GM19351 (cell line): ENCODE data around the gene EPHA1.
"Not testable (repeated sequence)": the region's sequence is repeated elsewhere in the genome, so short reads cannot be mapped to it uniquely, and the experiment has no call there.

ENCODE experiments used
- ATAC-seq: cut with Tn5 transposase; IDR thresholded peaks from one replicate; pipeline ENCODE4 v1.9.1; 2021; ENCODE audit warnings: mild to moderate bottlenecking, moderate library complexity; ENCODE audit not compliant: unreplicated experiment

The EPHA1 gene

DNA sequence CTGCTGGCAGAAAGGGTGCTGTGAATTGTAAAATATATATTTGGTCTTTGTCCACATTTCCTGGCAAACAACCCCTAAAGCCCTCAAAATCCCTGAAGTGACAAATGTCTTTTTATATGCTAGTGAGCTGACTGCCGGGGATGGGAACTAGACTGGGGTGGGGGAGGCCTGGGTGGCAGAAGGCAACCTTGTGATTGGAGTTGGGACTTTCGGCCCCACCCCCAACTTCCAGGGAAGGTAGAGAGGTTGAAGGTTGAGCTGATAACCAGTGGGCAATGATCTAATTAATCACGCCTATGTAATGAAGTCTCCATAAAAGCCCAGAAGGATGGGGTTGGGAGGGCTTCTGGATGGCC is 2.7 kb downstream of the EPHA1 start:
- no peak for ATAC-seq

DNA sequence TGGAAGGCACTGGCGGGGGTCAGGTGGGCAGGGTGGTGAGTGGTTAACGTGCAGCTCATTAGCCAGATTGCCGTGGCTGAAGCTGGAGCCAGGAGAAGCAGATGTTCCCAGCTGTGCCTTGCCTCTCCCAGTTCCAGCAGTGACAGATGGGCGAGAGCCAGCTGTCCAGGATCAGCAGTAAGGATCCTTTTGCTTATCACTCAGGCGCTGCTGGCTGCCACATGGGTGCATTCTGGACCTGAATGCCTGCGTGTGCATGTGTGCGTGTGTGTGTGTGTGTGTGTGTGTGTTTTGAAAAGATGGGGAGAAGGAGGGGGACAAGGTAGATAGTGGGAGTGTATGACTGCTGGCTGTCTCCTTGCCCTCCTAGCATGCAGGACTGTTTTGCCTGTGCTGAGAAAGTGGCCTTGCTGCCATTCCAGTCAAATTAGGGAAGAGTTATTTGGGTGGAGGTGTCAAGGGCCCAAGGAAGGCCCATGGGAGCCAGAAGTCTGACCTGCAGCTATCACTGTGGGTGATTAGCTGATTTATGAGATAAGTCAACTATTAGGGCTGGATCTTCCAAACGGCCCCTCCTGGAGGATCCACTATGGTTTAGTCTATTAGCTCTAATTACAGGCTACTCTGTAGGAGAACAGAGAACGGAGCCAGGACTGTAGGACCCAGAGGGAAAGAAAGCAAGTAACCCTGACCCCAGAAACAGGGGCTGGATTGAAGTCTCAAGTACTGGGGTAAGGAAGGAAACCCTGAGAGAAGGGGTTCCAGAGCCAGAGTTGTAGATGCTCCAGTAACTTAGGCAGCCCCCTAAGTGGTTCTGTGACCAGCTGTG is 3.3 kb downstream of the EPHA1 start:
- ATAC-seq, result no peak

DNA sequence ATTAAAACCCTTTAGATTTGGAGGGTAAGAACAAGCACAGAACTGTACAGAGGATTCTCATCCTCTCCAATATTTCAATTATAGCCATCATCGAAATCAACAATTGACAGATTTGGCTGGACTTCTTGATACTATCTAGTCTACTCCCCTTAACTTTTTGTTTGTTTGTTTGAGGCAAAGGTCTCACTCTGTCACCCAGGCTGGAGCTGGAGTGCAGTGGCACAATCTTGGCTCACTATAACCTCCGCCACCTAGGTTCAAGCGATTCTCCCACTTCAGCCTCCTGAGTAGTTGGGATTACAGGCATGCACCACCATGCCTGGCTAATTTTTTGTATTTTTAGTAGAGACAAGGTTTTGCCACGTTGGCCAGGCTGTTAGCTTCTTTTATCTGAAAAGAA is 6.4 kb downstream of the EPHA1 start:
- not testable (repeated sequence) for ATAC-seq

DNA sequence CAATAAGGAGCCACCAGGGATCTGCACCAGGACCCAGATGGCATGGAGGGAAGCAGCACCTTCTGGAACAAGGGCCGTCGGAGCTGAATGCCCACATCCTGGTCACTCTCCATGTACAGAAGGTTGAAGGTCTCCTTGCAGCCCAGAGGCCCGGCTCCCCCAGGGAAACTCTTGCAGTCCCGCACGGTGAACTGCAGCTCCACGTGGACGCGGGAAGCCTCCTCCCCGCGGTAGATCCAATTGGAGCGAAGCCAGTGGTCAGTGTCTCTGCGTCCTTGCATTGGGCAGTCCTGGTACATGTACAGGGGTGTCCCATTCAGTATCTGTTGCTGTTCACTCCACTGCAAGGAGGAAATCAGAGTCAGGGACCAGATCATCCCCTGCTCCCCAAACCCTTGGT is 7.4 kb downstream of the EPHA1 start:
- no peak for ATAC-seq

DNA sequence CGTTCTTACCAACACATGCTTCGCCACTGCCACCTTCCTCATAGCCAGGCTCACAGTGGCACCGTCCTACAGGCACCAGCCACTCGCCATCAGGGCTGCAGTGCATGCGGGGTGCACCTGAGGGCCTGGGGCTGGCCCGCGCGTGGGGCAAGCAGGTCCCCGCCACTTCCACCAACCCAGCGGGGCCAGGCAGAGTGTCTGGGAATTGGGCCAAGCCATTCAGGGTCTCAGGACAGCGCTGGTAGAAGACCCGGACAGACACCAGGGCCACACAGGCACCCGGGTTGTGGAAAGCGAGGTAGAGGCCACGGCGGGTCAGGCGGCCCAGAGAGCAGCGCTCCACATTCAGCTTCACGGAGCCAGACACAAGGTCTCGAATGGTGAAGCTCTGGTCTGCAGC is 9.0 kb downstream of the EPHA1 start:
- ATAC-seq, result no peak

DNA sequence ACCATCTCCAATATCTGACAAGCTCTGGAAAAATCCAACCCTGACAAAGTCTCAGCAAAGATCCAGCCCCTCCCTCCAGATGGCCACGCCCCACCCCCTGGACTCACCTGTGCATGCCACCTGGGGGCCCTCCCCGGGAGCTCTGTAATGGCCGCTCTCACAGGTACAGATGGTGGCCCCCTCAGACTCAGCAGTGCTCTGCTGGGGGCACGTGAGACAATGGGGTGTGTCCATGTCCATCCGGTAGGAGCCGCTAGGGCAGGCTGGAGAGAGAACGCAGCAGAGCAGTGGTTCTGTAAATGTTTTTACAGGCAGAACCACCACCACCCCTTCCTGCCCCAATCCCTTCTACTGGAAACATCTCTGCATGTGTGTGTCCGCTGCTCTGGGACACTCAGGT is 9.5 kb downstream of the EPHA1 start:
- ATAC-seq, result no peak

DNA sequence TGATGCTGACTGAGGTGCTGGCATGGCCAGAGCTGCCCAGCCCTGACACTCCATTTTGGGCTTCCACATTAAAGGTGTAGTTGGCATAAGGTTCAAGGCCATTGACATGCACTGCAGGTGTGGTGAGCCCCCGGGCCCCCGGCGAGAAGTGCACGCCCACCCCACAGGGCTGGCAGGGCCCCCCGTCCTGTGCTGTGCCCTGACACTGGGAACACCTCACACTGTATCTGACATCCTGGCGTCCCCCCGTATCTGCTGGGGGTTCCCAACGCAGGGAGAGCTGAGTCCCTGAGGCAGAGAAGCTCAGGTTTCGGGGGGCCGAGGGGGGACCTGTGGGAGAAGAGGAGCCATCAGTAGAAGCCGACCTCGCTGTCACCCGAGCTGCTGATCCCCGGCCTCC is 10.0 kb downstream of the EPHA1 start:
- ATAC-seq, result no peak

DNA sequence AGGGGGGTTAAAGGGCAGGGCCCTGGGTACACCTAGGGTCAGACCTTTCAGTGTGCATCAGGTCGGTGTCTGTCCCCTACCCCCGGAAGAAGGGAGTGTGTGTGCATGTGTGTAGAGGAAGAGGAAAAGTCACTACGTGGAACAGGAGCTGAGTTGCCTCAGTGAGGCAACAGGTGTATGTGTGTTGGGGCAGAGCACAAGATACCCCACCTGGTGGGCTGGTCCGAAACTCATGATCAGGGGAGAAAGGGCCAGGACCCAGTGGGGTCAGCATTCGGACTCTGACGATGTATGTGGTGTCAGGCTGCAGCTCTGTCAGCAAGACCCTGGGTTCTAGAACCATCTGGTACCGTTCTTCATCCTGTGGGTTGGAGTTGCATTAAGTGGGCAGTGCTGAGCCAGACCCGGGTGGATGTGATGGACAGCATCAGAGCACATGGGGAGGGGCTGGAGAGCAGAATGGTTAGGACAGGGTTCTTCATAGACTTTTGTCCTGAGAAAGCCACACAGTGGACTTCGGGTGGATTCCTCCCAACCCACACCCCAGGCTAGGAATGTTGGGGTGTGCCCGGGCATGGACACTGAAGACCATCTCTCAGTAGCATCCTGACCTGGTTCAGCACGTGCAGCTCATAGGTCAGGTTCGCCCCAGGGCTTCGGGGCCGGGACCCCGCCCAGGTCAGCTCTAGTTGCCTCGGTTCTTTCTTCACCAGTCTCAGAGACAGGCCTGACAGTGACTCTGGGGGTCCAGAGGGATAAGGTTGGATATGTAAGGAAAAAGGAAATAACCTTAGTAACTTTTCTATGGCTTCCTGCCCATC is 10.7 kb downstream of the EPHA1 start:
- ATAC-seq, result no peak

DNA sequence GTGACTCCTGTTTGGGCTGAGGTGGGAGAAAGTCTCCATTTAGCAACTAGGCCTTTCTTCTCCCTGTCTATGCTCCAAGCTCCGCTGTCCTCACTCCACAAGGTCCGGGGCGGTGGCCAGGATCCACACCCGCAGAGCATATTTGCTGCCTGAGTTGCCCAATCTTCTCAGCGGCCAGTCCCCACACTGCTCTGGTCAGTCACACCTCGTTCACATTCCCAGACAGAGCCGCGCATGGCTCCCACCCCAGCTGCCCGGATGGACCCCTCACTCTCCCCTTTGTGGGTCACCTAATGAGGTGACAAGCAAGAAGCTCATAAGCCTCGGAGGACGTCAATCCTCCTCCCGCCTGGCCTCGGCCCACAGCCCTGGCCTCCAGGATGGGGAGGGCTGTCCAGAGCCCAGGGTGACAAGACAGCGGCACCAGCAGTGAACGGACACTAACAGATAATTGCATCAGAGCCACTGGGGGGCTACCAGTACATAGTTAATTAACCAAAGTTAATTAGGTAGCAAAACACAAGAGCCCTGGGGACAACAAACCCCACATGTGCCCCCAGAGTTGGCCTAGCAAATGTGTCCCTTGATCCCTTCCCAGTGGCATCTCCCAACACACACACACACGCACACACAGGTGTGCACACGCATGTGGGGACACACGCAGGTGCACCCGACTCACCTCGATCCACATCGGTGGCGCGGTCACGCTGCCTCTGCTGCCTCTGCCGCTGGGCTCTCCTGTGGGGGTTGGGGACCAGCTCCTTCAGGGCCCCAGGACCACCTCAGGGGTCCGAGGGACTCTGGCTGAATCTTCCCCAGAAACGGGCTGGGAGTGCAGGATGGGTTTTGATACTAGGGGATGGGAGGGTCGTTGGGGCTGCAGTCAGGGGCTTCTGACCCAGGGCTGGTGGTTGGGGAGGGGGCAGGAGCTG is 11.8 kb downstream of the EPHA1 start:
- ATAC-seq, result no peak

DNA sequence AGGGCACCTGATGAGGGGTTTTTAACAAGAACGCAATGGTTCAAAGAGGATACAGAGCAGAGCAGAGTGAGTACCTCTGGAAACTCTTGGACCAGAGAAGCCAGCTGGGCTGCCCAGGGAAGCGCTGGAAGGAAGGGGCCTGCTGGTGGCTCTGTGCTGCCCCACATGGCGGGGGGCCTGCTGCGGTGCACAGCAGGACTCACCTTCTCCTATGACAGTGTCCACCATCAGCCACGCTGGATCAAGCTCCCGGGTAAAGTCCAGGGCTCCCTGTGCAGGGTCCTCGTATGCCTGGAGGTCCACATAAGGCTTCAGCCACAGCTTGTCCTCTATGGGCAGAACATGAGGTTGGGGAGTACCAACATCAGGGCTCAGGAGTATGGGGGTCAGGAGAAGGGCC is 12.5 kb downstream of the EPHA1 start:
- ATAC-seq, result no peak

DNA sequence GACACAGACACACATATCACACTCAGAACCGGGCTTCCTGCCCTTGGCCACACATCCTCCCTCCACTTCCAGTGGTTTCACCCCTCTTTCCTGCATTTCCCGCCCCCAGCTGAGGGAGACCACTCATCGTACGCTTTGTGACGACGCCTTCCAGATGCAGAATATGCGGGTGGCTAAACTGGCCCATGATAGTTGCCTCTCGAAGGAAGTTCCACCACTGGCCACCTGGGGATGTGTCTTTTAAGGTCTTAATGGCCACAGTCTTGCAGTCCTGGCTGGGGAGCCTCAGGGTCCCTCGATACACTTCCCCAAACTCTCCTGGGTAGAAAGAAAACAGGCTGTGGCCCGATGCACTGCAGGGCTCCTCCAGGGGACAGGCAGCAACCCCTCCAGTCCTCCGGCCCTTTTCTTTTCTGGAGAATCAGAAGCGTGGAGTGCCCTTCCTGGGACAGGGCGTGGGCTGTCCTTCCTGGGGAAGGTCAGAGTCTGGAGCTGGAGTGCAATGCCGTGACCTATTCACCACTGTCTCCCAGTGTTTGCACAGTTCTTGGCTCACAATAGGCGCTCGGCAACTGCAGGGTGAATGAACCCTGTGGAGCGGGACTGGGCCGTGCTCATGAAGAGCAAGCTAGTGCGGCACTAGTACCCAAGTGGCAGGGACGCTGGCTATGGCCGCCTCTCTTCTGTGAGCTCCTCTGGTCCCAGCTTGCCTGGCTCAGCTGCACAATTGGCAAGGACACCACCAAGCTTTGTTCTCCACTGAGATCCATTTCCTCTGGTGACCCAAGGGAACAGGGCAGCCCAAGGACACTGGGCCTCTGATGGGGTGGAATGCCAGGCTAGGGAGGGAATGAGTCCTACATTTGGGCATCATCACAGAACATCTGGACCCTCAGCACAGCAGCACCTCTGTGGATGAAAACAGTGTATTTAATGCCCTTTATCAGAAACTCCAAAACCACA is 13.2 kb downstream of the EPHA1 start:
- ATAC-seq, result peak; percentile 51

DNA sequence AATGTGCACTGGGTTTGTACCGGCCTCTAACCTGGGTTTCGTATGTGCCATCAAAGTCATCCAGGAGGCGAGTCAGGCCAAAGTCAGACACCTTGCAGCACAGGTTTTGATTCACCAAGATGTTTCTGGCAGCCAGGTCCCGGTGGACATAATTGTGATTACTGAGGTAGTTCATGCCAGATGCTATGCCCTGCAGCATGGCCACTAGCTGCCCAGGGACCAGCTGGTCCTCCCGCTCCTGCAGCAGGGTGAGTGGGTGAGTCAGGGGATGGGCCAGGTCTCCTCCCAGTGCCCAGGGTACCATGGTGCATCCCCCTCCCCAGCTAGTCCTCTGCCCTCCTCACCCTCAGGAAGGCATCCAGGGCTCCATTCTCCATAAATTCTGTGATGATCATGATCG is 13.9 kb downstream of the EPHA1 start:
- ATAC-seq, result no peak

DNA sequence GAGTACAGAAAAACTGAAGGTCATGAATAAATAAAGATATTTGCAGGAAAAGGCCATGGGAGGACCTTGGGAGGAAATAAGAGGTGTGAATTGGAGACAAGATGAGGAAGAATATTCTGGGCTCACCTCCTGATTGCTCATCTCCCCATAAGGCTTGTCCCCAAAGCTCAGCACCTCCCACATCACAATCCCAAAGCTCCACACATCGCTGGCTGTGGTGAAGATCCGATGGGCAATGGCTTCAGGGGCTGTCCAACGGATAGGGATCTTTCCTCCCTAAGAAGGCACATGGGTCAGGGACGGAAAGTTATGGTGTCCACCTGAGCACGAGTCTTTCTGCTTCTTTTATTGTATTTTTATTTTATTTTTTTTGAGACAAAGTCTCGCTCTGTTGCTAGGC is 14.6 kb downstream of the EPHA1 start:
- ATAC-seq, result no peak

DNA sequence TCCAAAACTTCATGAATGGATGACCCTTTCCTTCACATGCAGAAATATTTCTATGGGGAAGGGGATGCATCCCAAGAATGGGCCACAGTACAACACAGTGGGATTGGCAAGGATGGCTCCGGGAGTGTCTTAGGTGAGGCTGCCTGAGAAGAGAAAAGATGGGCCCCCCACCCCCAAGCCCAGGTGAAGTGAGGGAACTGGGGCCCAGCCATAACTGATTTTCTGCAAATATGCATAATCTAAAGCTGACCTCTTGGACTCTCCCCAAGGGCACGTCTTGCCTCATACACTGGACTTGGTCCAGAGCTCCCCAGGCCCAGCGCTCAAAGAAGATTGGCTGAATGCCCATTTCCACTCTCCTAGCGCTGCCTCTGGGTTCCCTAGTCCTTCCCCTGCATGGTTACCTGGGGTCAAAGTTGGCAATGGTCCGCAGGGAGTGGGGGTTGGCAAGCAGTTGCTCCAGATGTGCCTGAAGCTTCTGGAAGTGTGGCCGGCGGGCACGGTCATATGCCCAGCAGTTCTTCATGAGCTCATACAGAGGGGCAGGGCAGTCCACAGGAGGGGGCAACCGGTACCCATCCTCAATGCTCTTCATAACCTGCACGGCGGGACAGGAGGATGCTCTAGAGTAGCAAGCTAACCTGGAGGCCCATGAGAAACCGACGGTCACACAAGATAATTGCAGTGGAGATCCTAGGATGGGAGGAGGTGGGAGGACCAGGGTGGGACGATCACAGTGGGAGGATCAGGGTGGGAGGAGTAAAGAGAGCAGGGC is 15.2 kb downstream of the EPHA1 start:
- ATAC-seq, result no peak

DNA sequence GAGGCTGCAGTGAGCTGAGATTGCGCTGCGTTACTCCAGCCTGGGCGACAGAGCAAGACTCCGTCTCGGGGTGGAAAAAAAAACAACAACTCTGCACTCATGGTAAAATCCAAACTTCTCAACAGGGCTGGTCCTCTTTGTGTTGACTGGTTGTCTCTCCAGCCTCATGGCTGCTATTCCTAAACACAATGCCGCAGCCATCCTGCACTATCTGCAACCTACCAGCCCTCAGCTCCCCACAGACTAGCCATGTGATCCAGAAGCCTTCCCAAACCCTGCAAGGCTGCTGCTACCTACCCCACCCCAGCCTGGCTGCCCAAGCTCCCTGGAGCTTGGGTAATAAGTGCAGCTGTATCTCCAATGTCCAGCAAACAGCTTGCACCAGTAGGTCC is 15.8 kb downstream of the EPHA1 start:
- ATAC-seq, result no peak

DNA sequence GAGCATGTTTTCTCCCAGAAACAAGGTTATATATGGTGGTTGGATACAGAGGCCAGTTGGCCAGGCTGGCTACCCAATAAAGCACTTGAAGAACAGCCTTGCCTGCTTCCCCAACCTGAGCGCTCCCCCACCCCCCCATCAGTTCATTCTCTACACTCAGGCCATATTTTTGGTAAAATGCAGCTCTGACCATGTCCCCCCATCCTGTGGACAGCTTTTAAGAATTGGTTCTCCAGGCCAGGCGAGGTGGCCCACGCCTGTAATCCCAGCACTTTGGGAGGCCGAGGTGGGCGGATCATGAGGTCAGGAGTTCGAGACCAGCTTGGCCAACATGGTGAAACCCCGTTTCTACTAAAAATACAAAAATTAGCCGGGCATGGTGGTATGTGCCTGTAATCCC is 16.2 kb downstream of the EPHA1 start:
- not testable (repeated sequence) for ATAC-seq

DNA sequence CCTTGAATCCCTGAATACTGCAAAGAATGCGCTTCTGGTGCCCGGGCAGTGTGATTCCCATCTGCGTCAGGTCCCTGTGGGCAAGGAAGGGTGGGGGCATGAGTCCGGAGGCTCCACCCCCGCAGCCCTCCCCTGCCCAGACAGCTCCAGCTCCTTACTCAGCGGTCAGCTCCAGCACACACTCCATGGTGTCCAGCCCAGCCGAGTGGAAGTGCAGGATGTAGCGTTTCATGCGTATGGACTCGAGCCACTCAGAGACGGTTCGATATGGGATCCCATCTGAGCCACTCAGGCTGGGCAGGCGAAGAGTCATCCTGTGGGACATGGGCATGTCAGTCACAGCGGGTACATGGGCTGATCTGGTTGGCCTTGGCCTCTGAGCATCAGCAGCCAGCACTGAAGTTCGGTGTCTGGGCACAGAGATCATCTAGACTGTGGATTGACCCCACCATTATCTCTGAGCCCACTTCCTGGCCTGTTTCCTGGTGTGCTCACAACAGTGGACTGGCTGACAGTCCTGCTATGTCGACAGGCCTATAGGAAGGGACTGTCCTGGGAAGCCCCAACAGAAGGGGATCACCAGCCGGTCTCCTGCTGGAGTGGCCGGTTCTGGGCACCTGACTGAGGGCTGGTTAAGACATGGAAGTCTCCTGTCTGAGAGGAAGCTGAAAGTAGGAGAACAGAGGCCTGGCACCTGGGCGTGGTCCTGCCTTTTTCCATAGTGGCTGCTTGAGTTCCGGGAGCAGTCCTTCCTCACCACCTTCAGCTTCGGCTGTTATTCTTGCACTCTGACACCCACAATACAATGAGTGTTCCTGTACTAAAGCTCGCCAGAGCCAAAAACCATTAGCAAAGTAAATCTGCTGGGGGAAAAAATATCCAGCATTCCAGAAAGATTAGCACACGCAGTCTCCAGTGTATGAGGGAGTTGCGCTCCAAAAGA is 16.9 kb downstream of the EPHA1 start:
- no peak for ATAC-seq

DNA sequence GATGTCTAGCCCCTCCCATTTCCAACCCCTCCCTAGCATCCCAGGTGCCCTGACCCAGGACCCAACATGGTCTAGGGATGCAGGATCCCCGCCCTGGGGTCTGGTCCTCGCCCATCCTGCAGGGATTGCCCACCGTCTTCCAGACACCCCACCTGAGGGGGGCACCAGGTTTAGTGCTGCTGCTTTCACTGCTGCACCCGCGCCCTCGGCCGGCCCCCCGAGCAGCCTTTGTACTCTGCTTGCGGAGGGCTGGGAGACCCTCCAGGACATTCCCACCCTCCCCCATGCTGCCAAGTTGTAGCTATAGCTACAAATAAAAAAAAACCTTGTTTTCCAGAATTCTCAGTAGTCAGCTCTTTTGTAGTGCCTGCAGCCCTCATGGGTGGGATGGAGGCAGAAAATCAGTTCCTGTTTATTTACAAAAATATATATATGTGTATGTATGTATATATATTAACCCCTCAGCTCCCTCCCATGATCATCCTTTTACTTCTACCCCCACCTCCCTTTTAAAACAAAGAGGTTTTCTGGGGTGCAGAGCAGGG is 17.8 kb downstream of the EPHA1 start:
- no peak for ATAC-seq
